ENCODE measurements around the gene PSMD12.
"Not testable (repeated sequence)": the region's sequence is repeated elsewhere in the genome, so short reads cannot be mapped to it uniquely, and the experiment has no call there.

The PSMD12 gene

DNA sequence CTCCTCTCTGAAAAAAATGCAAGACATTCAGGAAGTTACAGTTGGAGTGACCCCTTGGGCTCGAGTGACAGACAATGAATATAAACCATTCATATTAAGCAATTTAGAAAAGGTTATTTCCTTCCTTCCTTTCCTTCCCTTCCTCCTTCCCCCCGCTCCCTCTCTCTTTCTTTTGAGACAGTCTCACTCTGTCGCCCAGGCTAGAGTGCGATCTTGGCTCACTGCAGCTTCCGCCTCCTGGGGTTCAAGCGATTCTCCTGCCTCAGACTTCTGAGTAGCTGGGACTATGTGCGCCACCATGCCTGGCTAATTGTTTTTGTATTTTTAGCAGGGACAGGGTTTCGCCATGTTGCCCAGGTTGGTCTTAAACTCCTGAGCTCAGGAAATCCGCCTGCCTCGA is 13.2 kb downstream of the PSMD12 start:
- FAIRE-seq: no peak

DNA sequence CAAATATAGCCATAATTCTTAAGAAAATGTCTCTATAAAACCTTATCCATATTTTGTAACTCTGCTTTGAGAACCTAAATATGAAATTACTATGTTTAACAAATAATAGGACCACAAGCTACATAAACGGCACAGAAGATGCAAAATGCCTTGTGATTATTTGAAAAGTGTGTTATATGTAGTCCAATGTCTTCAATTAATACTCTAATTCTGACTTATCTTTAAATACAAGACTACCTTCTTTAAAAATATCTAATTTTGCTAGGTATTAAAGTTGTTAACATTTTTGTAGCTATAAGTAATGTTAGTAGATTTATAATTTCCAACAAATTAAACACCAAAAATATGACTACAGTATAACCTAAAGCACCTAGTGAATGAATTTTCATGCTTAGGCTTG is 17.0 kb downstream of the PSMD12 start:
- no peak for FAIRE-seq

DNA sequence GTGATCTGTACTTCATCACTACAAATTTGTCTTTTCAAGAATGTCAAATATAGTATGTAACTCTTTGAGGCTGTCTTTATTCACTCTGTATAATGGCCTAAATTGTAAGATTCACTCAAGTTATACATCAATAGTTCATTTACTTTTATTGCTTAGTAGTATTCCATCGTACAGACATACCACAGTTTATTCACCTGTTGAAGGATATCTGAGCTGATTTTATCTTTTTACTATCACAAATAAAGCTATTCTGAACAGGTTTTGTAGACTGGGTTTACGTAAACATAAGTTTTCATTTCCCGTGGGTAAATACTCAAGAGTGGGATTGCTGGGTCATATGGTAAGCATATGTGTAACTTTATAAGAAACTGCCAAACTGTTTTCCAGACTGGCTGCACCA is 18.6 kb downstream of the PSMD12 start:
- FAIRE-seq: no peak

DNA sequence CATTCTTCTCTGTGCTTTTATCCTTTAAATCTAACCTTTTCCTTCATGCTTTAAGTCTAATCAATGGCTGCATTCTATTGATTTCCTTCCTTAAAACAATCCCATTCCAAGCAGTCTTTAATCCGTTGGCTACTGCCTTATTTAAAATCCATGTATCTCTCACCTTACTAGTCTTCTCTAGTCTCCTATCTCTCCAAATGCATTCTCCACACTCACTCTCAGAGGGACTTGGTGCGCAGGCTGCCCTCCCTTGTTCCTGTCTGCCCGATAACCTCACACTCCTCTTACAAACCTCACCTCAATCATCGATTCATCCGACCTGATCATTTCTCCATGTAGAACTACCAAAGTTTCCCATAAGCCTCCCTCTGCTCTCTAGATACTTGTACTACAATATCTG is 23.1 kb downstream of the PSMD12 start:
- no peak for FAIRE-seq

DNA sequence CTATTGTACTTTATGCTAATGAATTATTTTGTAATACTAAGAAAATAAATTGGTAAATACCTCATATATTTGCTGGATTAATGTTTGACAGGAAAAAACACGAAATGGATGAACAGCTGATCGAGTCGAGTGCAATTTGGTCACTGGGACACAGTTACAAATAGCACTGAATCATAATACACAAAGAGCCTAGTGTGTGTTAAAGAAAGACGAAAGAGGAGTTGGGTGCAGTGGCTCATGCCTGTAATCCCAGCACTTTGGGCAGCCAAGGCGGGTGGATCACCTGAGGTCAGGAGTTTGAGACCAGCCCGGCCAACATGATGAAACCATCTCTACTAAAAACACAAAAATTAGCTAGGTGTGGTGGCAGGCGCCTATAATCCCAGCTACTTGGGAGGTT is 28.0 kb downstream of the PSMD12 start:
- FAIRE-seq: not testable (repeated sequence)

DNA sequence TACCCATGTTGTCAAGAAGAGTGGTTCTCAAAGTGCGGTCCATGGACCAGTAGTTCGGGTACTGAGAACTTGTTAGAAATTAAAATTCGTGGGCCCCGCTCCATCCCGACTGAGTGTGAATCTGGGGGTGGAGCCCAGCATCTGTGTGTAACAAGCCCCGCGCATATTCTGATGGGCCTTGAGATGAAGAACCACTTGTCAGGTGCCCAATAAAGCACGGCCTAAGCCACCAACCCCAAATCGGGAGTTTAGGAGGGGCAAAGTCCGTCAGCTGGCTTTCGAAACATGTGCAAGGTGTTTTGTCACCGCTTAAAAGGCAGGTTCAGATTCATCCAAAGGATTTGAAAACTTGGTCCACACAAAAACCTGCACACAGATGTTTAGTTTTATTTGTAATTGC is 29.5 kb downstream of the PSMD12 start:
- no peak for FAIRE-seq

DNA sequence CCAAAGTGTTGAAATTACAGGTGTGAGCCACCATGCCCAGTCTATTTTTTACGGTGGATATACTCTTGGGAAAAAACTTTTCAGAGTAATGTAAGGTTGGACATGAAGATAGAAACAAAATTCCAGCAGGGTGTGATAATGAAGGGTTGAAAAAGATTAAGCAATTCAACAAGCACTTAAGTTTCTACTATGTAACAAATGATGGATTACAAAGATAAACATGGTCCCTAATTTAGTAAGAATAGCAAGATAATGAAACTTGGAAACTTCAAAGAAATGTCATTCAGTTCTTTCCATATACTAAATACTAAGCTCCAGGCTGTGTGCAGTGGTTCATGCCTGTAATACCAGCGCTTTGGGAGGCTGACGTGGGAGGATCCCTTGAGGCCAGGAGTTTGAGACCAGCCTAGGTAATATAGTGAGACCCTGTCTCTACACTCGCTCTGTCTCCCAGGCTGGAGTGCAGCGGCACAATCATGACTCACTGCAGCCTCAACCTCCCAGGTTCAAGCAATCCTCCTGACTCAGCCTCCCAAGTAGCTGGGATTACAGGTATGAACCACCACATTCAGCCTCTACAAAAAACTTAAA is 31.0 kb downstream of the PSMD12 start:
- no peak for FAIRE-seq

DNA sequence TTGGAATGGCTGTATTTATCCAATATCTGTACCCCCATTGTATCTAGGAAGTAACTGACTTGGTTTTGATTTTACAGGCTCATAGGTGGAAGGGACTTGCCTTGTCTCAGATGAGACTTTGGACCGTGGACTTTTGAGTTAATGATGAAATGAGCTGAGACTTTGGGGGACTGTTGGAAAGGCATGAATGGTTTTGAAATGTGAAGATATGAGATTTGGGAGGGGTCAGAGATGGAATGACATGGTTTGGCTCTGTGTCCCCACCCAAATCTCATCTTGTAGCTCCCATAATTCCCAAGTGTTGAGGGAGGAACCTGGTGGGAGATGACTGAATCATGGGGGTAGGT is 34.2 kb downstream of the PSMD12 start:
- not testable (repeated sequence) for FAIRE-seq

DNA sequence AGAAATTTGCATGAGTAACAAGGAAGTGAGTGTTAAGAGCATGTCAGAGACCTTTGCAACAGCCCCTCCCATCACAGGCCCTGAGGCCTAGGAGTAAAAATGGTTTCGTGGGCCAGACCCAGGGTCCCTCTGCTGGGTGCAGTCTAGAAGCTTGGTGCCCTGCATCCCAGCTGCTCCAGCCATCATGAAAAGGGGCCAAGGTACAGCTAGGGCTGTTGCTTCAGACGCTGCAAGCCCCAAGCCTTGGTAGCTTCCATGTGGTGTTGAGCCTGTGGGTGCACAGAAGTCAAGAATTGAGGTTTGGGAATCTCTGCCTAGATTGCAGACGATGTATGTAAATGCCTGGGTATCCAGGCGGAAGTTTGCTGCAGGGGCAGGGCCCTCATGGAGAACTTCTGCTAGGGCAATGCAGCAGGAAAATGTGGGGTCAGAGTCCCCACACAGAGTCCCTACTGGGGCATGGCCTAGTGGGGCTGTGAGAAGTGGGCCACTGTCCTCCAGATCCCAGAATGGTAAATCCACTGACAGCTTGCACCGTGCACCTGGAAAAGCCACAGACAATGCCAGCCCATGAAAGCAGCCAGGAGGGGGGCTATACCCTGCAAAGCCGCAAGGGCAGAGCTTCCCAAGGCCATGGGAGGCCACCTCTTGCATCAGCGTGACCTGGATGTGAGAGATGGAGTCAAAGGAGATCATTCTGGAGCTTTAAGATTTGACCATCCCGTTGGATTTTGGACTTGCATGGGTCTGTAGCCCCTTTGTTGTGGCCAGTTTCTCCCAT is 34.8 kb downstream of the PSMD12 start:
- not testable (repeated sequence) for FAIRE-seq

DNA sequence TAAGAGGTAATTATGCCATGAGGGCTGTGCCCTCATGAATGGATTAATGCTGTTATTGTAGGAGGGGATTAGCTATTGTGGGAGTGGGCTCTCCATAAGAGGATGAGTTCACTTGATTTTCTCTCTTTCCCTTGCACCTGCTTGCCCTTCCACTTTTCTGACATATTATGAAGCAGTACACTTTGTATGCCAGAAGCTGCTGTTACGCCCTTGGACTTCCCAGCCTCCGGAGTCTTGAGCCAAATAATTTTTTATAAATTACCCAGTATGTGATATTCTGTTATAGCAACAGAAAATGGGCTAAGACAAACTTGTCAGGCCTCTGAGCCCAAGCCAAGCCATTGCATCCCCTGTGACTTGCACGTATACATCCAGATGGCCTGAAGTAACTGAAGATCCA is 38.4 kb downstream of the PSMD12 start:
- FAIRE-seq: no peak

DNA sequence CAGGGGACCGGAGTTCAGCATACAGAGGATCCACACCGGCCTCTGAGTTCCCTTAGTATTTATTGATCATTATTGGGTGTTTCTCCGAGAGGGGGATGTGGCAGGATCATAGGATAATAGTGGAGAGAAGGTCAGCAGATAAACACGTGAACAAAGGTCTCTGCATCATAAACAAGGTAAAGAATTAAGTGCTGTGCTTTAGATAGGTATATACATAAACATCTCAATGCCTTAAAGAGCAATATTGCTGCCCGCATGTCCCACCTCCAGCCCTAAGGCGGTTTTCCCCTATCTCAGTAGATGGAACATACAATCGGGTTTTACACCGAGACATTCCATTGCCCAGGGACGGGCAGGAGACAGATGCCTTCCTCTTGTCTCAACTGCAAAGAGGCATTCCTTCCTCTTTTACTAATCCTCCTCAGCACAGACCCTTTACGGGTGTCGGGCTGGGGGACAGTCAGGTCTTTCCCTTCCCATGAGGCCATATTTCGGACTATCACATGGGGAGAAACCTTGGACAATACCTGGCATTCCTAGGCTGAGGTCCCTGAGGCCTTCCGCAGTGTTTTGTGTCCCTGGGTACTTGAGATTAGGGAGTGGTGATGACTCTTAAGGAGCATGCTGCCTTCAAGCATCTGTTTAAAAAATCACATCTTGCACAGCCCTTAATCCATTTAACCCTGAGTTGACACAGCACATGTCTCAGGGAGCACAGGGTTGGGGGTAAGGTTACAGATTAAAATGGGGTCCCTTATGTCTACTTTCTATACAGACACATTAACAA is 39.2 kb downstream of the PSMD12 start:
- FAIRE-seq: not testable (repeated sequence)

DNA sequence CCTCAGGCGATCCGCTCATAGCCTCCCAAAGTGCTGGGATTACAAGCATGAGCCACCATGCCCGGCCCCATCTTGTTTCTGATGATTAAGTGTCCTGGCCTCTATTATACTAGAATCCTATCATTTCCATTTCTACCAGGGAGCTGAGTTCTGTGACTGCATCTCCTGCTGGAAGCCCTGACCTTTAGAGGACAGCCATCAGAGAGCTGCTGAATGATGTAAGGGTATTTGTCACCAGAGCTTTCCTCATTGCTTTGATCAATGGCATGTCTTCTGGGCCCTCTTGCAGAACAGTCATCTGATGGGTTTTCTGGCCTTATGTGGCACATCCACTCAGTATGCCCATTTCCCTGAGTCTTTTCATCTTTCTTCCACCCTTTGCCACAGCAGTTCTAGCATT is 39.9 kb downstream of the PSMD12 start:
- no peak for FAIRE-seq

DNA sequence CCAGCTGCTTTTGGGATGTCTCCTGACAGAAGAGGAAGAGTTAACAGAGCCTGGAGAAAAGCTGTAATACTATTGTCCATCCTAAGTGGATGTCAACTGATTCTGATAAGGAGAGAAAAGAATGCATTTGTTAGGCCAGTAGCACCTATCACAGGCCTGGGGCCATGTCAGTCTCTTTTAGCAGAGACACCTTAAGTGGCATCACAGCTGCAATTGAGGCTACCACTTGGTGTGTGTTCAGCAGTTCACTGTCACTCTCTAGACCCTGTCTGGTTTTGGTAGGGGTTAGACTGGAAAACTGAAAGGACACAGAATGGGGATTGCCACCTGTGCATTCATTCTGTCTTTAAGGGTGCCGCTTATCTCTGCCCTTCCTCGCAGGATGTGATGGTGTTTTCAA is 42.0 kb downstream of the PSMD12 start:
- FAIRE-seq: no peak

DNA sequence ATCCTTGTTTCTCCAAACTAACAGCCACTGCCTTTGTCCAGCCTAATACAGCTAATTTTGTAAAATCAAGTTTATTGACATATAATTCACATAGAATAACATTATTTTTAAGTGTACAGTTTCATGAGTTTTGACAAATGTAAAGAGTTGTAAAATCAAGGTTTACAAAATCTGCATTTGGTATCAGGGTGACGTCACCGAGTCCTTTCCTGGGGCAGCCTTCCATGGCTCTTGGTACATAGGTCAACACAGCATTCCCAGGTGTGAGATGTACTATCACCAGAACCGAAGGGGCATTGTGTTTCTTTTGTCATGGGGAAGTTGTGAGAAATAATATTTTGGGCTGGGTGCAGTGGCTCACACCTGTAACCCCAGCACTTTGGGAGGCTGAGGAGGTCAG is 42.9 kb downstream of the PSMD12 start:
- FAIRE-seq: no peak

DNA sequence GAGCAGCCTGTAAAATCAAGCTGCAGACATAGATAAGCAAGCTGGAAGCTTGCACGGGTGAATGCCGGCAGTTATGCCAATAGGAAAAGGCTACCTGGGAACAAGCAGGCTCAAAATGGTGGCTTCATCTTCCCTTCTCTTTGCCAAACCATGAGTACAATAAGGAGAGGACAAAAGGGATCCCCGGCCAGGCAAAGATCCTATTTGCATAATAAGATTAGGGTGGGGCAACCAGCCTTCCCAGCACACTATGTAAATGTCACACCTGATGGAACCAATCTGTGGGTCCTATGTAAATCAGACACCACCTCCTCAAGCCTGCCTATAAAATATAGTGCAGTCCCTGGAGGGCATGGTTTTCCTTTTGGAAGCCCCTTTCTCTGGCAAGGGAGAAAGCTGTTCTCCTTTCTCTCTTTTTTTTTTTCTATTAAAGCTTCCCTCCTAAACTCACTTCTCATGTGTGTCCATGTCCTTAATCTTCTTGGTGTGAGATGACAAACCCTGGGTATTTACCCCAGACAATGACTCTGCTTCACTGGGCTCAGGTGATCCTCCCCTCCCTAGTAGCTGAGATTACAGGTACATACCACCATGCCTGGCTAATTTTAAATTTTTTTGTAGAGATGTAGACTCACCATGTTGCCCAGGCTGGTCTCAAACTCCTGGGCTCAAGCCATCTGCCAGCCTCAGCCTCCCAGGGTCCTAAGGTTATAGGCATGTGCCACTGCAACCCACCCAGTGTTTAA is 44.2 kb downstream of the PSMD12 start:
- FAIRE-seq: no peak

DNA sequence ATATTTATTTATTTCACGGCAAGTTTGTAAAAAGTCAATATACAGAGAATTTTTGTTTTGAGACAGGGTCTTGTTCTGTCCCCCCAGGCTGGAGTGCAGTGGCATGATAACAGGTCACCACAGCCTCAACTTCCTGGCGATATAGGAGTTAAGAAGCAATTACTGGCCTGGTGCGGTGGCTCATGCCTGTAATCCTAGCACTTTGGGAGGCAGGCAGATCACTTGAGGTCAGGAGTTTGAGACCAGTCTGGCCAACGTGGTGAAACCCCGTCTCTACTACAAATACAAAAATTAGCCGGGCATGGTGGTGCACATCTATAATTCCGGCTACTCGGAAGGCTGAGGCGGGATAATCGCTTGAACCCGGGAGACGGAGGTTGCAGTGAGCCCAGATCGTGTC is 44.9 kb downstream of the PSMD12 start:
- FAIRE-seq: not testable (repeated sequence)

DNA sequence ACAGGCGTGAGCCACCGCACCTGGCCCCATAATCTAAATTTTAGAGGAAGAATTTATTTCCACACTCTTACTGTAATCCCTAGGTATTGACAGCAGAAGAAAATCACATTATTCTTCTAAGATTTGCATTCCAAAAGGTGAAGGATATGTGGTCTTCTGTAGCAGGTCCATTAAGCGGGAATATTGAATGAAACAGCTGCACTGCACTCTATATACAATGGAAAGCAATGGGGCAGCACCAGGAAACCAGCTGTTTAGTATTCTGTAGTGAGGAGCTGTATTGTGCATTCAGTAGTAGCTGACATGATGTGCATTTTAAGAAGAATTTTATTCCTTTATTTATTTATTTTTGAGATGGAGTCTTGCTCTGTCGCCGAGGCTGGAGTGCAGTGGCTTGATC is 49.6 kb downstream of the PSMD12 start:
- FAIRE-seq: no peak

DNA sequence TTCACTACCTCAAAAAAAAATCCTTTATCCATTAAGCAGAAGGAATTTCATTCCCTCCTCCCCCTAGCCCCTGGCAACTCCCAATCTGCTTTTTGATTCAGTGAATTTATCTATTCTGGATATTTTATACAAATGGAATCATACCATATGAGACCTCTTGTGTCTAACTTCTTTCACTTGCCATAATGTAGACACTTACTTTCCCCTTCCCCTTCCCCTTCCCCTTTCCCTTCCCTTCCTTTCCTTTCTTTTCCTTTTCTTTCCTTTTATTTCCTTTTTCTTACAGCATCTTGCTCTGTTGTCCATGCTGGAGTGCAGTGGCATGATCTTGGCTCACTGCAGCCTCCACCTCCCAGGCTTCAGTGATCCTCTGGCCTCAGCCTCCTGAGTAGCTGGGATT is 50.5 kb downstream of the PSMD12 start:
- FAIRE-seq: no peak

DNA sequence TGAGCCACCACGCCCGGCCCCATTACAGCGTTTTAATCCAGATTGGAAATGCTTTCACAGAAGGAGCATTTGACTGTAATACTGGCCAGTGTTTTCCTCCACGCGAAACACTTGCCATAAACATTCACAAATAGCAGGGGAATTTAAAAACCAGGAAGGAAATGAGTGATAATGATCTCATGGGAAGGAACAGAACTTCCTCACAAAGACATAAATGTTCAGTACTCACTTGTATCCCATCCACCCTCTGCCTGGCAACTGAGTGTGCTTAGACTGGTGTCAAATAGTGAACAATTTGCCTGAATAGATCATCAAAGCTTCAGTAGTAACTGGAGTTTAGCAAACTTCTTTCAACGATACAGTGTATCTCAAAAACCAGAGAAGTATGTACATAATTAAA is 54.1 kb downstream of the PSMD12 start:
- no peak for FAIRE-seq

DNA sequence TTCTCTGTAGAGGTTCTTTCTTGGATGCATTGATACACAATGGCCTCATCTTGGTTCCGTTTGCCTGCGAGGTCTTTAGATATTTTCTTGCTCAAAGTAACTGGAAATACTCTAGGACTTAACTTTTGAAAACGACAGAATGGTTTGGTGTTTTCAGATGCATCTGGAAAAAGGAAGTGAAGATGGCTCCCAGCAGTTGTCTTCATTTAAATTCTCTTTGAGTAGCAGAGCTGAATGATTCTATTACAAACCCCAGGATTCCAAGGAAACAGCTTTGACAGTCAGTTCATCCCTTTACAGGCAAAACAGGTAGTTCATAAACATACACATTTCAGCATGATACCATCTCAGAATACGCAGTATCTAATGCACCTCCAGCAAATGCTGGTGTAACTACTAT is 54.8 kb downstream of the PSMD12 start:
- FAIRE-seq: no peak

DNA sequence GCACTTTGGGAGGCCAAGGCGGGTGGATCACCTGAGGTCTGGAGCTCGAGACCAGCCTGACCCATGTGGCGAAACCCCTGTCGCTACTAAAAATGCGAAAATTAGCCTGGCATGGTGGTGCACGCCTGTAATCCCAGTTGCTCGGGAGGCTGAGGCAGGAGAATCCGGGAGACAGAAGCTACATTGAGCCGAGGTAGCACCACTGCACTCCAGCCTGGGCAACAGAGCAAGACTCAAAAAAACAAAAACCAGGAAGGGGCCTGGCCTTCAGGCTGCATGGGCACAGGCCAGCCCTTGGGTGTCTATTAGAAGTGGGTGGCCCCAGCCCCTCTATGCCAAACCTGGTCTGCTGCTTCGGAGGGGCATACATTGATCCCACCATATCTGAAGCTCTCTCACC is 56.0 kb downstream of the PSMD12 start:
- FAIRE-seq: no peak

DNA sequence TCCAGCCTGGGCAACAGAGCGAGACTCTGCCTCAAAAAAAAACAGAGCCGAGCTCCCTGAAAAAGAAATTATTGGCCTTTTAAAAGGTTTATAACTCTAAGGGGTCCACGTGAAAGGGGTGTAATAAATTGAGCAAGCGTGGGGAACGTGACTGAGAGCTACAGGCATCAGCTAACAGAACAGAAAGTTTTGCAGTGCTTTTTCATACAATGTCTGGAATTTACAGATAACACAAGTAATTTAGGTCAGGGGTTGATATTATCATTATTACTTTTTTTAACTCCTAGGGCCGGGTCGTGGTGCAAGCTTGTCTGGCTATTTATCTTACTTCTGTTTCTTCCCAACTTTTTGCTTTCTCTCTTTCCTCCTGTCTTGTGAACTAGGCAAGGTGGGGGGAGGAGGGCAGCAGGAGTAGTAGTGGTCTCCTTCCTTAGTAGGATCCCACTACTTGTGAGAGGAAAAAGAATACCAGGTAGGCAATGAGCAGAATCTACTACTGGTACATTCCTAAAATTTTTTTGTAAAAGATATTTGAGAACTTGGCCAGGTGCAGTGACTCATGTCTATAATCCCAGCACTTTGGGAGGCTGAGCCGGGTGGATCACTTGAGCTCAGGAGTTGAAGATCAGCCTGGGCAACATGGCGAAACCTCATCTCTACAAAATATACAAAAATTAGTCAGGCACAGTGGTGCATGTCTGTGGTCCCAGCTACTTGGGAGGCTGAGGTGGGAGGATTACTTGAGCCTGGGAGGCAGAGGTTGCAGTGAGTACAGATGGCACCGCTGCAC is 60.7 kb downstream of the PSMD12 start:
- FAIRE-seq: not testable (repeated sequence)
